Measurements from ENCODE around the gene WWOX. TPM values are rescaled to one million over a fixed set of nuclear protein-coding genes. Genes with fewer than 3 reads are reported as not detected.

Gene WWOX
- total RNA-seq, 1 experiment from 2014 or later = 15.6 TPM

GRCh38 chr16:79164388-79164995, 1065.0 kb downstream of the WWOX start:
- Histone ChIP-seq H3K23me2 (ENCODE audit: insufficient read length, low read depth, low read length, poor library complexity, severe bottlenecking) (no peaks in the 10 kb centered on the region), H2BK20ac (ENCODE audit: low read depth, low read length, poor library complexity, severe bottlenecking) (no peak overlapping the region), H3T11ph (ENCODE audit: low read length) (no peak overlapping the region), H3K4ac (ENCODE audit: low read depth, low read length) (no peak overlapping the region), H2BK120ac (ENCODE audit: low read depth, low read length, poor library complexity, severe bottlenecking) (no peak overlapping the region), H3K79me1 (ENCODE audit: insufficient read depth, low read depth, low read length, poor library complexity, severe bottlenecking) (no peaks in the 10 kb centered on the region), H4K8ac (replicated peaks; ENCODE audit: insufficient read length, low read depth, low read length) (no peak overlapping the region), H4K91ac (ENCODE audit: insufficient read length, low read depth, low read length) (no peak overlapping the region), H2BK12ac (ENCODE audit: insufficient read length, low read depth, low read length) (no peak overlapping the region), H4K20me1 (ENCODE audit: control insufficient read depth, insufficient read depth, insufficient read length) (no peaks in the 10 kb centered on the region), H4K5ac (ENCODE audit: insufficient read length, low read depth, low read length) (no peak overlapping the region), H3K56ac (ENCODE audit: insufficient read length, low read depth, low read length) (no peak overlapping the region), H2BK5ac (ENCODE audit: insufficient read length, low read length) (no peak overlapping the region), H3K27ac (ENCODE audit: insufficient read length, low read depth, low read length) (no peak overlapping the region), H3K9ac (ENCODE audit: extremely low read depth, insufficient read length, low read length) (no peak overlapping the region), H2AK5ac (ENCODE audit: insufficient read length, low read length) (no peak overlapping the region), H3K4me2 (ENCODE audit: insufficient read depth, insufficient read length, low read length) (no peak overlapping the region), H3K23ac (ENCODE audit: insufficient read length, low read depth, low read length) (no peak overlapping the region), H3K4me1 (ENCODE audit: insufficient read depth, low read length) (peaks cover 10% of the 10 kb centered on the region; the same call in 1 of the 2 replicates), H3K79me2 (ENCODE audit: insufficient read depth, low read length) (no peaks in the 10 kb centered on the region), H2AFZ (ENCODE audit: low read length) (no peak overlapping the region), H3K9me3 (ENCODE audit: control insufficient read depth, low read depth, low read length) (no peaks in the 10 kb centered on the region), H3K14ac (ENCODE audit: insufficient read depth, low read length) (no peak overlapping the region), H2BK15ac (ENCODE audit: low read depth, low read length) (no peak overlapping the region), H3K27me3 (ENCODE audit: insufficient read depth, low read length) (no peaks in the 10 kb centered on the region), H3K18ac (ENCODE audit: insufficient read length, low read depth, low read length) (no peak overlapping the region)
- DNase-seq = no peak
- no peak for TF ChIP-seq CTCF (conservative IDR thresholded peaks at IDR 0.05)
- H3K4me3 Mint-ChIP-seq = no peak overlapping the region
- H3K4me1 Mint-ChIP-seq = peaks cover 33 to 34% of the 10 kb centered on the region in 2 experiments
- peak overlapping the region in 2 of 3 experiments; percentile 9 to 12; a peak in 1 of 7 replicates for H3K27ac Mint-ChIP-seq
- H3K27me3 Mint-ChIP-seq (ENCODE audit: low read depth) = no peaks in the 10 kb centered on the region
- peaks cover 8 to 13% (median 12%) of the 10 kb centered on the region in 3 experiments for H3K36me3 Mint-ChIP-seq (ENCODE audit: insufficient read depth in 1 of 3, low read depth in 3 of 3)
- peaks cover 11 to 12% of the 10 kb centered on the region in 2 experiments for H3K9me3 Mint-ChIP-seq
- WGBS (ENCODE audit: extremely low coverage, insufficient read length, low lambda C conversion rate) = no CpG with 5 or more reads among the region's 10 CpGs
